ENCODE data around the gene NDUFB2. TPM values are rescaled to one million over a fixed set of nuclear protein-coding genes. Genes with fewer than 3 reads are reported as not detected.

Gene NDUFB2
- 179 and 188 TPM in 2 replicates for total RNA-seq

GRCh38 chr7:140696680-140697446, at the start of gene NDUFB2:
Gene NDUFB2, plus strand, starts transcription at chr7:140696708. Its CDS starts 37 bp downstream, at chr7:140696745.

GRCh38 chr7:140672382-140673062, 24.0 kb upstream of the NDUFB2 start, which contains the start of gene ADCK2:
Gene ADCK2, plus strand, starts transcription at chr7:140672945. Its CDS starts 386 bp downstream, at chr7:140673331.

Other genes with a start within 250 kb of the NDUFB2 start
- 73.8 and 78.9 TPM in 2 replicates for gene MKRN1, start 217.2 kb upstream of the NDUFB2 start, total RNA-seq
- gene DENND2A, start 55.9 kb upstream of the NDUFB2 start, total RNA-seq = 14.9 and 22.5 TPM in 2 replicates
- gene ADCK2, start 23.8 kb upstream of the NDUFB2 start, total RNA-seq = 19.8 and 25.5 TPM in 2 replicates
- 17.6 and 23.7 TPM in 2 replicates for gene BRAF, start 228.2 kb downstream of the NDUFB2 start, total RNA-seq

All from uterine smooth muscle cell (primary cell).